Activated naive CD8-positive, alpha-beta T cell treated with anti-CD3 and anti-CD28 coated beads, Interleukin-2, amount 50 U/mL, for 16 hours (primary cell): ENCODE results near the gene FAAP100.

Source experiments
- DNase-seq: peaks from one replicate; pipeline ENCODE4 v3.0.0-alpha.2; 2020; ENCODE audit warnings: low read depth, low spot score

Gene FAAP100

DNA sequence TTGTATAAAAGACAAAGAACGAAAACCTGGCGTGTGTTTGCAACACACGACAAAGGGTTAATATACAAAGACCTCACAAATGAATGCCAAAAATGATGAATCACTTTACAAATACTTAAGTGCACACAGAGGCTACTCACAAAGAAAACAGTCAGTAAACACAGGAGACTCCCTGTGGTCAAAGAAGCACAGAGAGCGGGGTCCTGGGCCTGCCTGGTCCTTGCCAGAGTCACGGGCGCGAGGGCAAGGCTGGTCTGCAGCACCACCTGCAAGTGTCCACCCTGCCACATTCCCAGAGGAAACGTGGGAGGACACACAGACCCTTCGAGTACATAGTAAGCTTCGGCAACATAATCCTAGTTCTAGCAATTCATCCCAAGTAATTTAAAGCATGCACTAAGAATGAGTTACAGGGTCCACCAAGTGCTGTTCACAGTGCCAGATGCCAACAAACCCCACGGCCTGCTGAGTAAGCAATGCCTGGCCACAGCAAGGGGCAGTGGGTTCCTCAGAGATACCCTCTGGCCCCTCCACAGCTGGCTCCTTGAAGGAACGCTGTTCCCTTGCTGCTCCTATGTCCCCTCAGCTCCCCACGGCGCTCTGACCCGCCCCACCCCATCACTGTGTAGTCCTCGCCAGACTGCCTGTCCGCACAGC is 24.6 kb upstream of the FAAP100 start:
- no peak for DNase-seq

GRCh38 chr17:81575836-81576235 is 23.7 kb upstream of the FAAP100 start:
- DNase-seq: no peak

DNA sequence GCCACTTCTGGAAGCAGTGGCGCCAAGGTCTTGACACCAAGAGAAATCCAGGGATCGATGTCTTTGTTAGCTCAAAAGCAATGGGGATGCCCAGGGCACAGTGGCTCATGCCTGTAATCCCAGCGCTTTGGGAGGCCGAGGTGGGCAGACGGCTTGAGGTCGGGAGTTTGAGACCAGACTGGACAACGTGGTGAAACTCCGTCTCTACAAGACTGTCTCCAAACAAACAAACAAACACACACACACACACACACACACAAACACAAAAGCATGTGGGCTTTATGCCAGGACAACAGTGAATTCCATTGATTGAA is 22.4 kb upstream of the FAAP100 start:
- DNase-seq: no peak

GRCh38 chr17:81573794-81574642 is 21.9 kb upstream of the FAAP100 start:
- DNase-seq: no peak

- no peak for DNase-seq
Measured at GRCh38 chr17:81572563-81573168, 20.5 kb upstream of the FAAP100 start.

DNA sequence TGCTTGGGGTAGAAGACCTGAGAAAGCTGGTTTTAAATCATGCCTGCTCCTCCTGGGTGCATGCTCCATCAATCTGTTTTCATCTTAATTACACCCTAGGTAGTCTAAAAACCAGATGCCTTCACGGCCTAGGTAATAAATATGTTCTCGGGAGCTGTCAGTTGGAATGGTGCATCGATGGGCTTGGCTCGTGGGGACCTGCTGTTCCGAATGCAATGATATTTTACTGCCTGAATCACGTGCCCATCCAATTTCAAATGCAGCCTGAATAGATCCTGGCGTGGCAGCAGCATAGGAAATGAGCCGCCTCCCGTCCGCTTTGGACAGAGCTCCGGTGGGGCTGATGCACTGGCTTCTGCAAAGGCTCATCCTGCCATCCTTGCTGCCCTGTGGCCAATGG is 18.8 kb upstream of the FAAP100 start:
- no peak for DNase-seq

GRCh38 chr17:81569986-81570514 is 17.9 kb upstream of the FAAP100 start:
- no peak for DNase-seq

DNA sequence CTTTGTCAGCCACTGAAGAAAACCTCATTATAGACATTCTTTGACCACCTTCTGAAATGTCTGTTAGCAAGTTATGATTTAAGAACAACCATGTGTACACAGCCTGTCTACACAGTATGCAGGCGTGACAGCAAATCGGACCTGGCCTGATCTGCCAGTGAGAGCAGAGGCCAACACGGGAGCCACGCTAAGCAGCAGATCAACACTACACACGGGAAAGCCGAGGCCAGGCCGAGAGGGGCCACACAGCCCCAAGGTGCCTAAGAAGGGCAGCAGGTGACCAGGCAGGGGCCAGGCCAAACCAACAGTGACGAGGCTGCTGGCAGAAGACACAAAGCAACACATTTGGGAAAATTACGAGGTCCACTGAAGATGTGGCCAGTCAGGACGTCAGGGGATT is 16.3 kb upstream of the FAAP100 start:
- DNase-seq: no peak

GRCh38 chr17:81567191-81567590 is 15.0 kb upstream of the FAAP100 start:
- no peak for DNase-seq

GRCh38 chr17:81566461-81567126 is 14.4 kb upstream of the FAAP100 start:
- DNase-seq: no peak

- no peak for DNase-seq
Measured at GRCh38 chr17:81565231-81565630, 13.1 kb upstream of the FAAP100 start.

DNA sequence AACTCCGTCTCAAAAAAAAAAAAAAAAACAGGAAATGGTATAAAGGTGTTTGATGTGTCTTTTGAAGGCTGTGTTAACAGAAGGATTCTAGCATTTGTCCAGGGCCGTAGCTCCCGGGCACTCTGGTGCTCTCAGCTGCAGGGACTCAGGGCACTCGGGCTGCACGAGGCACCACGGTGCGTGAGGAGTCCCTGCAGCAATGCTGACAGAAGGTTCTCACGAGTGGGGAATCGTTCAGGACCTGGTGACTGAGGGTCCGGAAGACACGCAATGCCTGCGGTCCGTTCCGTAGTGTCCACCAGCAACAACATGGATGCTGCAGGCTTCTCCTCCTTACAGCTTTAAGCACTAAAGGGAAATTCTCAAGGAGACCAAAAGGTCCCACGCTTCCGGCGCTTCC is 12.6 kb upstream of the FAAP100 start:
- DNase-seq: no peak

DNA sequence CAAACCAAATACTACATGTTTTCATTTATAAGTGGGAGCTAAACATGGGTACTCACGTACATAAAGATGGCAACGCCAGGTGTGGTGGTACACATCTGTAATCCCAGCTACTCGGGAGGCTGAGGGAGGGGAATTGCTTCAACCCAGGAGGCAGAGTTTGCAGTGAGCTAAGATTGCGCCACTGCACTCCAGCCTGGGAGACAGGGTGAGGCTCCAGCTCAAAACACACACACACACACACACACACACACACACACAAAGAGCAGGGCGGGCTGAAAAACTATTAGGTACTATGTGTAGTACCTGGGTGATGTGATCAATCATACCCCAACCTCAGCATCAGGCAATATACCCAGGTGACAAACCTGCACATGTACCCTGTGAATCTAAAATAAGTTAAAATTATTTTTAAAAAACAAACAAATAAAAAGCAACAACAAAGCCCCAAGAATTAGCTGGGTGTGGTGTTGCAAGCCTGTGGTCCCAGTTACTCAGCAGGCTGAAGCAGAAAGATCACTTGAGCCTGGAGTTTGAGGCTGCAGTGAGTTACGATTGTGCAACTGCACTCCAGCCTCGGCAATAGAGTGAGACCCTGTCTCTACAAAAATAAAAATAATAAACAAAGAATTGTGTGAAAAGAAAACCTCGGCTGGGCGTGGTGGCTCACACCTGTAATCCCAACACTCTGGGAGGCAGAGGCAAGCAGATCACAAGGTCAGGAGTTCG is 11.9 kb upstream of the FAAP100 start:
- DNase-seq: no peak

DNA sequence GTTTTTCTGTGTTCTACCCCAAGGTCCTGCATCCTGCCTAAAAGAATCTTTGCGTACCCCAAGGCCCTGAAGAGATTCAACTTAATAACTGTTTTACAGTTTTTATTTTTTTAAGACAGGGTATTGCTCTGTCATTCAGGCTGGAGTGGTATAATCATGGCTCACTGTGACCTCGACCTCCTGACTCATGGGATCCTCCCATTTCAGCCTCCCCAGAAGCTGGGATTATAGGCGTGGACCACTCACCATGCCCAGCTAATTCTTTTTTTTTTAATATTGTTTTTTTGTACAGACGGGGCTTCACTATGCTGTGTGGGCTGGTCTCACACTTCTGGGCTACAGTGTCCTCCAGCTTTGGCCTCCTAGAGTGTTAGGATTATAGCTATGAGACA is 9.3 kb upstream of the FAAP100 start:
- no peak for DNase-seq

GRCh38 chr17:81558941-81559806 is 7.0 kb upstream of the FAAP100 start:
- DNase-seq: no peak

GRCh38 chr17:81558115-81558468 is 5.9 kb upstream of the FAAP100 start:
- DNase-seq: no peak

DNA sequence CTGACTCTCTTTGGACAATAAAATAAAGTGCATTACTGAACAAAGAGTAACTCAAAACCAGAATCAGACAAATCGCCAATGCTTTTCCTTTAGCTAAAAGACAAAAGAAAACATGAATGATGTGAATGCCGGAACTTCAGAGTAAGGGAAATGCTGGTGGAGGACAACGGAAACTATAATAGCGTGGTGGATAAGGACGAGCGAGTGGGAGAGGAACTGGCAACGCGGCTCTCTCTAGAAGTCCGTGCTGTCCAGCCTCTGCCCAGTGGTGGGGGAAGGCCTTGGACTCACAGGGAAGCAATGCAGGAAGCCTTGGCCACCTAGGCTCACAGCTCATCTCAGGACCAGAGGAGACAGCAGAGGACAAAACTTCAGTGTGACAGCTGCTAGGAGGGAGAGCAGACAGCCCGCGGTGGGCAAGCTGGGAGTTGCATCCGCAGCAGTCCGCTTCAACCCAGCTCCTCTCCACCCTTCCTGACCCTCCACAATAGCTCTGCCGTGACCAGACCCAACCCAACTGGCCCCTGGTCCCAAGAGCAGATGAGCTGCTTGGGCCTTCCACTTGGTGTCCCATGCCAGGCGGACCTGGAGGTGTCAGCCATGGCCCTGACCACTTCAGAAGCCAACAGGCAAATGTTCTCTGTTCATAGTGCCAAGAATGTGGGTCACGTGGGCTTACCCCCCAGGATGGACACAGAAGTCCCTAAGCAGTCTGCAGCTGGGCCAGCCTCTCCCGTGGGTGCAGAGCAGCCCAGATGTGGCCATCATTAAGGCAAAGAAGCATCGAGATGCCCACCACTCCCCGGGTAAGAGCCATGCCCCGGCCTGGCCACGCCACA is 5.3 kb upstream of the FAAP100 start:
- no peak for DNase-seq

- DNase-seq: no peak
Measured at GRCh38 chr17:81556863-81557262, 4.7 kb upstream of the FAAP100 start.

DNA sequence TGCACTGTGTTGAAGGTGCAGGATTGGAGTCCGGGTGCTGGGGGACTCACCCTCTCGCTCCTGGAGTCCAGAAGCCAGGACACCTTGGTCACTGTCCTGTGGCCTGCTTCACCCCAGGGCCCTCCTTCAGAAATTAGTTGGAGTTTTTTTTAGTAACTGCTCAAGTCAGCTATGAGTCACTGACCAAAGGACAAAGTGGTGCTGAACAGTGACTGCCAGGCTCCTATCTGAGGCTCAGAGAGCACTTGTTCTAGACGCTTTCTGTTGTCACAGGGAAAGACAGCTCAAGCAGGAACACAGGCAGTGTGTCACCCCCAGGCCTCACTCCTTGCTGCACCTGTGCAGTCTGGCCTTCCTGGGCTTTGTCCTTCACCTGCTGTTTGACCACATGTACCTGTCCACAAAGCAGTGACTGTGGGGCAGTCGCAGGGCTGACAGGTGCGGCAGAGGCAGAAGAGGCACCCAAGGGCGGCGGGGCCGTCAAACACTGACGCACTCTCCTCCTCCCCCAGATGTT is 4.1 kb upstream of the FAAP100 start:
- DNase-seq: no peak
